ENCODE results near the gene ARHGAP21. TPM values are rescaled to one million over a fixed set of nuclear protein-coding genes. Genes with fewer than 3 reads are reported as not detected.

ARHGAP21 gene
- total RNA-seq, 4 donors from 2014 or later = 83.2 to 118 (median 86.3) TPM

DNA sequence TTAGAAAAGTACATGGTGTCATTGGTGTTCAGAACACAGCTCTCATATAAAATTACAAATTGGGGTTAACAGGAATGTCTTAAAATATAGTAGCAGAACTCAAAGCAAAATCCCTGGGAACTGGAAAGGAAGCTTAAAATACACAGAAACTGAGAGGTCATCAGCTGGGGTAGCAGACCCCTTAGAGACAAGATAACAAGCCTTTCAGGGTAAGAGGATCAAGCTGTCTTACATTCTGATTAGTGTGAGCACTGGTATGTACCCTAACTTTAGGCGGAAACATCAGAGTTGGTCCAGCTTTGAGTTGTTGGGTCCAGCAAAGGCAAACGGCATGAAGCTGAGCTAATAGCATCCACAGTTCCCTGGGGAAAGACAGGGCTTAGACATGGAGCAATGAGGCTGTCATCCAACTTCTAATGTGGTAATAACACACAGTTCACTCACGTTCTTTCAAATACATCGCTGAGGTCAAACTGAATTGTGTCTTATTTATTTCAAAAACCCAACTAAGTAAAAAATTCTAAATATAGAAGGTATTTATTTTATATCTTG lies 32.6 kb downstream of the ARHGAP21 start:
- WGBS, 2 donors = 65 to 80% methylated on average over 4 of the region's 4 CpGs
- TF ChIP-seq, protein P1, sequence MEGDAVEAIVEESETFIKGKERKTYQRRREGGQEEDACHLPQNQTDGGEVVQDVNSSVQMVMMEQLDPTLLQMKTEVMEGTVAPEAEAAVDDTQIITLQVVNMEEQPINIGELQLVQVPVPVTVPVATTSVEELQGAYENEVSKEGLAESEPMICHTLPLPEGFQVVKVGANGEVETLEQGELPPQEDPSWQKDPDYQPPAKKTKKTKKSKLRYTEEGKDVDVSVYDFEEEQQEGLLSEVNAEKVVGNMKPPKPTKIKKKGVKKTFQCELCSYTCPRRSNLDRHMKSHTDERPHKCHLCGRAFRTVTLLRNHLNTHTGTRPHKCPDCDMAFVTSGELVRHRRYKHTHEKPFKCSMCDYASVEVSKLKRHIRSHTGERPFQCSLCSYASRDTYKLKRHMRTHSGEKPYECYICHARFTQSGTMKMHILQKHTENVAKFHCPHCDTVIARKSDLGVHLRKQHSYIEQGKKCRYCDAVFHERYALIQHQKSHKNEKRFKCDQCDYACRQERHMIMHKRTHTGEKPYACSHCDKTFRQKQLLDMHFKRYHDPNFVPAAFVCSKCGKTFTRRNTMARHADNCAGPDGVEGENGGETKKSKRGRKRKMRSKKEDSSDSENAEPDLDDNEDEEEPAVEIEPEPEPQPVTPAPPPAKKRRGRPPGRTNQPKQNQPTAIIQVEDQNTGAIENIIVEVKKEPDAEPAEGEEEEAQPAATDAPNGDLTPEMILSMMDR (IDR thresholded peaks at IDR 0.05) = no peak
- no peak for TF ChIP-seq POLR2A (IDR thresholded peaks at IDR 0.05)
- no peak overlapping the region for H3K27ac ChIP-seq
- no peaks in the 10 kb centered on the region for H3K36me3 ChIP-seq
- no peaks in the 10 kb centered on the region for H3K27me3 ChIP-seq
- no peak for DNase-seq
- peaks cover 0 to 2% of the 10 kb centered on the region in 2 donors for H3K4me1 ChIP-seq
- intact Hi-C loops (cut with DNase I) = no loop called here
- no peak overlapping the region for H3K4me3 ChIP-seq (replicated peaks in 1 of 3)
- H3K9me3 ChIP-seq = no peaks in the 10 kb centered on the region

DNA sequence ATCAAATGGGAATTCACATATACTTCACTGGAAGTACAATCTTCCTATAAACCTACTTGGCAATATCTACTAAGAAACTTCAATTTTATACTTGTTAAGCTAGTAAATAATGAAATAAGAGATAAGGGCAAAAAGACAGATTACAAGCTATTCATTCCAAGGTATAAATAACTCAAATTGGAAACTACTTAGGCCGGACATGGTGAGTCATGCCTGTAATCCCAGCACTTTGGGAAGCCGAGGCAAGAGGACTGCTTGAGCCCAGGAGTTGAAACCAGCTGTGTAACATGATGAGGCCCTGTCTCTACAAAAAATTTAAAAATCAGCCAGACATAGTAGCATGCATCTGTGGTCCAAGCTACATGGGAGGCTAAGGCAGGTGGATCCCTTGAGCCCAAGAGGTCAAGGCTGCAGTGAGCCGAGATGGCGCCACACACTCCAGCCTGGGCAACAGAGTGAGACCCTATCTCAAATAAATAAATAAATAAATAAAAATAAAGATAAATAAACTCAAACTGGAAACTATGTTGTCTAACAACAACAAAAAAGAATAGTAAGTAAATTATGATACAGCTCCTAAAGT lies 37.6 kb downstream of the ARHGAP21 start:
- TF ChIP-seq, protein P1 (IDR thresholded peaks at IDR 0.05) = no peak
- TF ChIP-seq POLR2A (IDR thresholded peaks at IDR 0.05) = no peak
- H3K27ac ChIP-seq = no peak overlapping the region
- WGBS, 2 donors = 79 to 88% methylated on average over 4 of the region's 4 CpGs
- intact Hi-C loops (cut with DNase I) = no loop called here
- H3K27me3 ChIP-seq = no peaks in the 10 kb centered on the region
- no peak for DNase-seq
- H3K4me1 ChIP-seq = peaks cover 0 to 2% of the 10 kb centered on the region in 2 donors
- no peaks in the 10 kb centered on the region for H3K9me3 ChIP-seq
- no peak overlapping the region for H3K4me3 ChIP-seq (replicated peaks in 1 of 3)
- no peaks in the 10 kb centered on the region for H3K36me3 ChIP-seq

DNA sequence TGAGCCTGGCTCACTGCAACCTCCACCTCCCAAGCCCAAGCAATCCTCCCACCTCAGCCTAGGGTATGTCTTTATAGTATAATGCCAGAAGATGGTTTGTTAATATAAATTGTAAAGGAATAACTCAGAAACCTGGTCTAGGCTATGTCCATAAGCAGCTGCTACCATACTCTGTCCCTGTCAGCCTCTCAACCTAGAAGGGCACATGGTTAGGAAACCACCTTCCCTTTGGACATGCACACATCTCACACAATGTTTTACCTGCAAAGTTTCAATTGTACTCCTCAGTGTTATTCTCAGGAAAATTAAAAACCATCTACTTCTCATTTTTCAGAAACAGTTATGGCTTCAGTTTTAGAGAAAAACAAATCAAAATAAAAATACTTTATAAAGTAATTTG lies 40.1 kb downstream of the ARHGAP21 start:
- TF ChIP-seq, protein P1 (IDR thresholded peaks at IDR 0.05) = no peak
- TF ChIP-seq POLR2A (IDR thresholded peaks at IDR 0.05) = no peak
- intact Hi-C loops (cut with DNase I) = no loop called here
- no peaks in the 10 kb centered on the region for H3K36me3 ChIP-seq

DNA sequence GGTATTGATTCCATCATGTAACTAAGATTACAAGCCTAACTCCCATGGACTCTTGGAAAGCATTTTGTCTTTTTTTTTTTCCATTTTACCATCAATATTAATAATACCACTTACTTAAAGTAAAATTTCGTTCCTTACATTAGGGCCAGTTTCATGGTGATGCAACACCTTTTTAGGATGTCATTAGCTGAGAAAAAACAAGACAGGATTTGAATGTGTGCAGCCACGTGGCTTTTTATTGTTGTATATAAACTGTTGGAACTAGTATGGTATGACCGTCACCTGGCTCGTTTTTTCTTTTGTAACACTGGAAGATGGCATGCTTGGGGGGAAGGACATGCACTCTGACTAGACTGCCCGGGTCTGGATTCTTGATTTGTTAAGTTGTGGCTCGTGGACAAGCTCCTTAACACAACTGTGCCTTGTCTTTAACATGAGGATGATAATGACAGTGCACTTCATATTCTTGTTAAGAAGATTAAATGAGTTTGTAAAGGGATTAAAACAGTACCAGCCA lies 42.1 kb downstream of the ARHGAP21 start:
- DNase-seq = no peak
- Histone ChIP-seq H3K36me3 (no peaks in the 10 kb centered on the region), H3K4me1 (peaks cover 0 to 7% of the 10 kb centered on the region in 2 donors), H3K27ac (no peak overlapping the region), H3K9me3 (no peaks in the 10 kb centered on the region), H3K4me3 (replicated peaks in 1 of 3) (no peak overlapping the region), H3K27me3 (no peaks in the 10 kb centered on the region)
- intact Hi-C loops (cut with DNase I) = no loop called here
- TF ChIP-seq, protein P1 (IDR thresholded peaks at IDR 0.05) = no peak
- no peak for TF ChIP-seq POLR2A (IDR thresholded peaks at IDR 0.05)
- WGBS, 2 donors = 78 to 81% methylated on average over 6 of the region's 6 CpGs

More for the DNA sequence above, 40.1 kb downstream of the ARHGAP21 start:
- no peak for DNase-seq
- no peak overlapping the region for H3K4me3 ChIP-seq (replicated peaks in 1 of 3)
- H3K9me3 ChIP-seq = no peaks in the 10 kb centered on the region
- H3K27me3 ChIP-seq = no peaks in the 10 kb centered on the region
- H3K27ac ChIP-seq = no peak overlapping the region
- H3K4me1 ChIP-seq = peaks cover 0 to 7% of the 10 kb centered on the region in 2 donors

Data from thyroid gland (tissue), 4 donors.